Osteoblast (primary cell): ENCODE data around the gene QSOX1. TPM values are rescaled to one million over a fixed set of nuclear protein-coding genes. Genes with fewer than 3 reads are reported as not detected.
A peak's percentile ranks its signal among the peaks of the same experiment; 100 is the strongest.

ENCODE experiments used
- DNase-seq: peaks from one replicate; pipeline ENCODE4 v3.0.0; 2011; ENCODE audit warnings: low spot score, mixed read lengths; ENCODE audit not compliant: insufficient read length; ENCODE audit errors: missing footprints
- H2AFZ ChIP-seq: 2 replicates; pipeline ENCODE4 v1.6.0; 2011; ENCODE audit warnings: mild to moderate bottlenecking, low read length
- H3K27ac ChIP-seq: 2 replicates; pipeline ENCODE4 v1.5.1; 2011; ENCODE audit warnings: mild to moderate bottlenecking, low read depth, low read length, moderate library complexity
- H3K27me3 ChIP-seq: 2 replicates; pipeline ENCODE4 v1.6.0; 2012; ENCODE audit warnings: mild to moderate bottlenecking, control low read depth, inconsistent platforms, low read length, moderate library complexity; ENCODE audit not compliant: insufficient read depth
- H3K36me3 ChIP-seq: 2 replicates; pipeline ENCODE4 v1.5.1; 2011; ENCODE audit warnings: mild to moderate bottlenecking, low read length, control low read depth, moderate library complexity; ENCODE audit not compliant: insufficient read depth
- H3K4me1 ChIP-seq: 2 replicates; pipeline ENCODE4 v1.5.1; 2011; ENCODE audit warnings: mild to moderate bottlenecking, low read length, control low read depth, moderate library complexity; ENCODE audit not compliant: insufficient read depth
- H3K4me2 ChIP-seq: 2 replicates; pipeline ENCODE4 v1.6.0; 2011; ENCODE audit warnings: mild to moderate bottlenecking, low read length; ENCODE audit not compliant: insufficient read depth
- H3K4me3 ChIP-seq: fragments of 200-600 bp; sonication (generic); 3 replicates; pipeline ENCODE4 v1.5.1; 2012; ENCODE audit warnings: mild to moderate bottlenecking, low read length, inconsistent platforms; ENCODE audit not compliant: insufficient read depth
- H3K79me2 ChIP-seq: 2 replicates; pipeline ENCODE4 v1.6.0; 2012; ENCODE audit warnings: mild to moderate bottlenecking, low read length, control low read depth, inconsistent platforms; ENCODE audit not compliant: insufficient read depth
- H3K9me3 ChIP-seq: 2 replicates; pipeline ENCODE4 v1.5.1; 2011; ENCODE audit warnings: low read depth, low read length, control low read depth
- H4K20me1 ChIP-seq: 2 replicates; pipeline ENCODE4 v1.6.0; 2012; ENCODE audit warnings: mild to moderate bottlenecking, low read length, control low read depth; ENCODE audit not compliant: insufficient read depth
- CTCF ChIP-seq: IDR thresholded peaks from 2 replicates; pipeline ENCODE4 v1.5.1; 2011; ENCODE audit warnings: mild to moderate bottlenecking, low read depth, low read length, moderate library complexity; ENCODE audit errors: extremely low read depth
- total RNA-seq: library from RNA; depleted of rRNA; stranded (reverse); fragments of >200 nt; gene quantifications from 2 replicates; pipeline ENCODE4 v1.2.3, GENCODE V29; 2012

The QSOX1 gene
- total RNA-seq, 1 donor: 373 TPM

- Histone ChIP-seq H3K79me2 (peaks cover 11% of the 10 kb centered on the region), H4K20me1 (peaks cover 17% of the 10 kb centered on the region), H3K4me3 (no peak overlapping the region), H3K9me3 (no peaks in the 10 kb centered on the region), H3K27me3 (no peaks in the 10 kb centered on the region), H3K27ac (no peak overlapping the region), H3K36me3 (peaks cover 84% of the 10 kb centered on the region), H3K4me1 (no peaks in the 10 kb centered on the region), H3K4me2 (no peak overlapping the region), H2AFZ (no peak overlapping the region)
- peak; percentile 42 for DNase-seq
- TF ChIP-seq CTCF: no peak
These were observed 27.4 kb downstream of the QSOX1 start for GRCh38 chr1:180181996-180182642.

GRCh38 chr1:180182643-180183311, 28.1 kb downstream of the QSOX1 start:
- H3K79me2 ChIP-seq: peaks cover 11% of the 10 kb centered on the region
- no peak for TF ChIP-seq CTCF
- DNase-seq: peak; percentile 66
- H3K36me3 ChIP-seq: peaks cover 90% of the 10 kb centered on the region
- H3K4me2 ChIP-seq: no peak overlapping the region
- H3K9me3 ChIP-seq: no peaks in the 10 kb centered on the region
- no peak overlapping the region for H3K27ac ChIP-seq
- H3K27me3 ChIP-seq: no peaks in the 10 kb centered on the region
- H3K4me1 ChIP-seq: no peaks in the 10 kb centered on the region
- H4K20me1 ChIP-seq: peaks cover 17% of the 10 kb centered on the region
- H3K4me3 ChIP-seq: no peak overlapping the region
- no peak overlapping the region for H2AFZ ChIP-seq

GRCh38 chr1:180183426-180183825, 28.8 kb downstream of the QSOX1 start:
- no peak for TF ChIP-seq CTCF

GRCh38 chr1:180184041-180184440, 29.4 kb downstream of the QSOX1 start:
- no peak for TF ChIP-seq CTCF
- Histone ChIP-seq H3K4me3 (no peak overlapping the region), H2AFZ (no peak overlapping the region), H3K27me3 (no peaks in the 10 kb centered on the region), H3K27ac (no peak overlapping the region), H3K36me3 (peaks cover 94% of the 10 kb centered on the region), H3K4me2 (no peak overlapping the region), H3K4me1 (no peaks in the 10 kb centered on the region), H3K9me3 (no peaks in the 10 kb centered on the region), H3K79me2 (peaks cover 9% of the 10 kb centered on the region), H4K20me1 (peaks cover 21% of the 10 kb centered on the region)
- DNase-seq: peak; percentile 27

More at GRCh38 chr1:180183426-180183825, 28.8 kb downstream of the QSOX1 start:
- Histone ChIP-seq H3K4me3 (no peak overlapping the region), H3K27ac (no peak overlapping the region), H2AFZ (no peak overlapping the region), H3K9me3 (no peaks in the 10 kb centered on the region), H3K4me1 (no peaks in the 10 kb centered on the region), H4K20me1 (peaks cover 20% of the 10 kb centered on the region), H3K79me2 (peaks cover 11% of the 10 kb centered on the region), H3K27me3 (no peaks in the 10 kb centered on the region), H3K36me3 (peaks cover 94% of the 10 kb centered on the region), H3K4me2 (no peak overlapping the region)
- no peak for DNase-seq
